HG03108 (cell line): ENCODE measurements around the gene MAML1.
"Not testable (repeated sequence)": the region's sequence is repeated elsewhere in the genome, so short reads cannot be mapped to it uniquely, and the experiment has no call there.

Source experiments
- ATAC-seq: cut with Tn5 transposase; IDR thresholded peaks from one replicate; pipeline ENCODE4 v1.9.1; 2021; ENCODE audit warnings: moderate library complexity; ENCODE audit not compliant: unreplicated experiment

The MAML1 gene

GRCh38 chr5:179768326-179769085 lies 35.9 kb downstream of the MAML1 start:
- ATAC-seq, result no peak

GRCh38 chr5:179769271-179769670 lies 36.6 kb downstream of the MAML1 start:
- ATAC-seq, result no peak

GRCh38 chr5:179769796-179770195 lies 37.2 kb downstream of the MAML1 start:
- ATAC-seq, result no peak

- no peak for ATAC-seq
Observed at GRCh38 chr5:179771311-179771895, 38.8 kb downstream of the MAML1 start.

- ATAC-seq, result no peak
Observed at GRCh38 chr5:179772351-179772750, 39.7 kb downstream of the MAML1 start.

GRCh38 chr5:179773686-179774040 lies 41.0 kb downstream of the MAML1 start:
- ATAC-seq, result no peak

- no peak for ATAC-seq
Observed at GRCh38 chr5:179774442-179774841, 41.8 kb downstream of the MAML1 start.

- ATAC-seq, result no peak
Observed at GRCh38 chr5:179776411-179776938, 43.9 kb downstream of the MAML1 start.

GRCh38 chr5:179777456-179777855 lies 44.8 kb downstream of the MAML1 start:
- ATAC-seq, result no peak

GRCh38 chr5:179777909-179778308 lies 45.3 kb downstream of the MAML1 start:
- no peak for ATAC-seq

- no peak for ATAC-seq
Observed at GRCh38 chr5:179778591-179778990, 46.0 kb downstream of the MAML1 start.

- ATAC-seq, result no peak
Observed at GRCh38 chr5:179779826-179780225, 47.2 kb downstream of the MAML1 start.

- no peak for ATAC-seq
Observed at GRCh38 chr5:179780362-179780761, 47.7 kb downstream of the MAML1 start.

GRCh38 chr5:179781846-179782245 lies 49.2 kb downstream of the MAML1 start:
- ATAC-seq, result no peak

- ATAC-seq, result no peak
Observed at GRCh38 chr5:179783128-179783527, 50.5 kb downstream of the MAML1 start.

GRCh38 chr5:179786861-179787260 lies 54.2 kb downstream of the MAML1 start:
- no peak for ATAC-seq

- no peak for ATAC-seq
Observed at GRCh38 chr5:179788193-179788854, 55.7 kb downstream of the MAML1 start.

GRCh38 chr5:179789278-179789677 lies 56.7 kb downstream of the MAML1 start:
- ATAC-seq, result not testable (repeated sequence)

GRCh38 chr5:179791881-179792611 lies 59.4 kb downstream of the MAML1 start:
- ATAC-seq, result no peak

GRCh38 chr5:179792612-179793467 lies 60.2 kb downstream of the MAML1 start:
- ATAC-seq, result no peak
